Stomach smooth muscle (tissue), 2 donors: ENCODE results near the gene NCDN.
"Not testable (repeated sequence)": the region's sequence is repeated elsewhere in the genome, so short reads cannot be mapped to it uniquely, and the experiment has no call there.

Source experiments
- H3K27ac ChIP-seq: one replicate; pipeline ENCODE4 v1.7.0; 2013; ENCODE audit warnings: mild to moderate bottlenecking, low read length, inconsistent platforms
- H3K27me3 ChIP-seq, 2 donors: one replicate each; pipeline ENCODE4 v1.7.0; 2013; ENCODE audit warnings: low read length in 2 of 2; ENCODE audit not compliant: insufficient read depth in 2 of 2, control insufficient read depth in 1 of 2
- H3K36me3 ChIP-seq, 2 donors: one replicate each; pipeline ENCODE4 v1.7.0; 2013; ENCODE audit warnings: low read length in 2 of 2; ENCODE audit not compliant: control insufficient read depth in 2 of 2, insufficient read depth in 2 of 2
- H3K4me1 ChIP-seq: one replicate; pipeline ENCODE4 v1.7.0; 2013; ENCODE audit warnings: low read length; ENCODE audit not compliant: control insufficient read depth, insufficient read depth
- H3K4me3 ChIP-seq, 2 donors: one replicate each; pipeline ENCODE4 v1.7.0; 2013; ENCODE audit warnings: low read length in 2 of 2
- H3K9ac ChIP-seq, 2 donors: one replicate each; pipeline ENCODE4 v1.7.0; 2013; ENCODE audit warnings: low read length in 2 of 2, mild to moderate bottlenecking in 1 of 2
- H3K9me3 ChIP-seq, 2 donors: one replicate each; pipeline ENCODE4 v1.7.0; 2013; ENCODE audit warnings: low read length in 2 of 2; ENCODE audit not compliant: control insufficient read depth in 2 of 2
- donor health status: healthy.
- donor health status: Pancreatic carcinoma.

NCDN gene

DNA sequence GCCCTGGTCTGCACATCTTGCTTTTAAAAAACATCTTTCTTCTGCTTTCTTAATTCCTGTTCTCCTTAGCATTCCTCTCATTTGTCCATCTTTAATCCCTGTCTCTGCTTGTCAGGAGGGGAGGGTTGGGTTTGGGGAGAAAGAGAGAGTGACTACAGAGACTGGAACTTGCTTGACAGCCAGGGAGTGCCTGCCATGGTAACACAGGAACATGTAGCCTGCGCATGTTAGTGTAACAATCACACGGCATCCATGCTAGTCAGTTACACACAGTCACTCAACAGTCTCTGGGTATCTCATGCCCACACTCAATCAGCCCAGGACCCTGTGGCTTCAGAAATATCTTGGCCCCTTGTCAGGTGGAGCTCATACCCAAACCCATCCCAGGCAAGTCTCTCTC lies 14.7 kb downstream of the NCDN start:
- peaks cover 0 to 2% of the 10 kb centered on the region in 2 donors for H3K36me3 ChIP-seq
- H3K27me3 ChIP-seq: peaks cover 54 to 64% of the 10 kb centered on the region in 2 donors
- no peaks in the 10 kb centered on the region for H3K9me3 ChIP-seq
- H3K9ac ChIP-seq: no peak overlapping the region
- no peak overlapping the region for H3K27ac ChIP-seq
- peaks cover 21% of the 10 kb centered on the region for H3K4me1 ChIP-seq
- no peak overlapping the region for H3K4me3 ChIP-seq

GRCh38 chr1:35573198-35574124 lies 15.9 kb downstream of the NCDN start, which contains the start of gene TFAP2E:
Gene TFAP2E (plus strand): TSS chr1:35573314. CDS start chr1:35573578, 264 bp downstream.
- H3K27me3 ChIP-seq: peaks cover 65 to 72% of the 10 kb centered on the region in 2 donors
- peaks cover 28% of the 10 kb centered on the region for H3K4me1 ChIP-seq
- no peaks in the 10 kb centered on the region for H3K9me3 ChIP-seq
- H3K4me3 ChIP-seq: peak within 1 kb of the TSS; percentile 12 to 64
- no peak within 1 kb of the TSS for H3K27ac ChIP-seq
- peaks cover 0 to 2% of the 10 kb centered on the region in 2 donors for H3K36me3 ChIP-seq
- H3K9ac ChIP-seq: no peak within 1 kb of the TSS

DNA sequence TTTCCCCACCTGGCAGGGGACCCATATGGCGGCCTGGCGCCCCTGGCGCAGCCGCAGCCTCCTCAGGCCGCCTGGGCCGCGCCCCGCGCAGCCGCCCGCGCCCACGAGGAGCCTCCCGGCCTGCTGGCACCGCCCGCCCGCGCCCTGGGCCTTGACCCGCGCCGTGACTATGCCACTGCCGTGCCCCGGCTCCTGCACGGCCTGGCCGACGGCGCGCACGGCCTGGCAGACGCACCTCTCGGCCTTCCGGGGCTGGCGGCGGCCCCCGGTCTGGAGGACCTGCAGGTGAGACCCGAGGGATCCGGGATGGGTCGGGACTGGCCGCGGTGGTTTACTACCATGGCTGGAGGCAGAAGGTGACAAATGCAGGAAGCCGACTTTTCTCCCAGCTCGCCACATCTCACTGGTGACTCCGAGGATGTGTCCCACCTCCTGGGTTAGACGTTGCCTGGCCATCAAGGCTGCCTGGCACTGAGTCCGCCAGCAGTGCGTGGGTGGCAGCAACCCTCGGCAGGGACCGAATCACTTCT lies 16.6 kb downstream of the NCDN start:
- Histone ChIP-seq H3K4me3 (no peak overlapping the region), H3K27ac (no peak overlapping the region), H3K27me3 (peaks cover 65 to 72% of the 10 kb centered on the region in 2 donors), H3K9ac (no peak overlapping the region), H3K36me3 (peaks cover 0 to 2% of the 10 kb centered on the region in 2 donors), H3K9me3 (no peaks in the 10 kb centered on the region), H3K4me1 (peaks cover 28% of the 10 kb centered on the region)

DNA sequence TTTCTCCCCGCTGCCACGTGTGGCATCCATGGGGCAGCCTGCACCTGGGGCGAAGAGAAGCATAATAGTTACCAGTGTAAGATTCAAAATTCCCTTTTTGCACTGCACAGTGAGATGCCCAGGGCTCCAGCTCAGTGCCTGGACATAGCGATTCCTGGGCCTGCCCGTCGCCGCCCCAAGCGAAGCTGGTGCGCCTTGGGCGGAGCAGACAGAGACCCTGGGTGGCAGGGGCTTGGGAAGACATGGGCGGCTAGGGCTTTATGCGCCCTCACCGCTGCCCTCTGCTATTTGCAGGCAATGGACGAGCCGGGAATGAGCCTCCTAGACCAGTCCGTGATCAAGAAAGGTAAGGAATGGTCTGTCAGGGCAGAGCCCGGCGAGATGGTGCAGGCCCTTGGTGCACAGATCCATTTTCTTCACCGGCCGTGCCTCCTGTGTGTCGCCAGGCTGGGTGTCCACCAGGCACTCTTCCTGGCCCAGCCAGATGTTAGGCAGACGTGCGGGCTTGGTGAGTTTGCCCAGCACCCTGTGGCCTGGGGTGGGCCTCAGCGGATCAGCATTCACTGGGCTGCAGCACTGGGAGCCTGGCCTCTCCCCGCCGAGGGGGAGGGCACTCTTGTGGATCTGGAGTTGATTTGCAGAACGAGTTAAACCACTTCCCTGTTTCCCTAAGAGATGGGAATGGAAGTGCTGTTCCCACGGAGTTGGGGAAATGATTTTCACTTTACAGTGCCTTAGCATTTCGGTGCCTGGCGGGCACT lies 17.2 kb downstream of the NCDN start:
- Histone ChIP-seq H3K36me3 (peaks cover 0 to 2% of the 10 kb centered on the region in 2 donors), H3K4me1 (peaks cover 28% of the 10 kb centered on the region), H3K4me3 (no peak overlapping the region), H3K27me3 (peaks cover 65 to 72% of the 10 kb centered on the region in 2 donors), H3K9me3 (no peaks in the 10 kb centered on the region), H3K27ac (no peak overlapping the region), H3K9ac (no peak overlapping the region)

GRCh38 chr1:35575416-35575958 lies 17.9 kb downstream of the NCDN start:
- Histone ChIP-seq H3K27me3 (peaks cover 59 to 69% of the 10 kb centered on the region in 2 donors), H3K9ac (no peak overlapping the region), H3K36me3 (peaks cover 0 to 2% of the 10 kb centered on the region in 2 donors), H3K9me3 (no peaks in the 10 kb centered on the region), H3K27ac (no peak overlapping the region), H3K4me1 (peaks cover 28% of the 10 kb centered on the region), H3K4me3 (no peak overlapping the region)

DNA sequence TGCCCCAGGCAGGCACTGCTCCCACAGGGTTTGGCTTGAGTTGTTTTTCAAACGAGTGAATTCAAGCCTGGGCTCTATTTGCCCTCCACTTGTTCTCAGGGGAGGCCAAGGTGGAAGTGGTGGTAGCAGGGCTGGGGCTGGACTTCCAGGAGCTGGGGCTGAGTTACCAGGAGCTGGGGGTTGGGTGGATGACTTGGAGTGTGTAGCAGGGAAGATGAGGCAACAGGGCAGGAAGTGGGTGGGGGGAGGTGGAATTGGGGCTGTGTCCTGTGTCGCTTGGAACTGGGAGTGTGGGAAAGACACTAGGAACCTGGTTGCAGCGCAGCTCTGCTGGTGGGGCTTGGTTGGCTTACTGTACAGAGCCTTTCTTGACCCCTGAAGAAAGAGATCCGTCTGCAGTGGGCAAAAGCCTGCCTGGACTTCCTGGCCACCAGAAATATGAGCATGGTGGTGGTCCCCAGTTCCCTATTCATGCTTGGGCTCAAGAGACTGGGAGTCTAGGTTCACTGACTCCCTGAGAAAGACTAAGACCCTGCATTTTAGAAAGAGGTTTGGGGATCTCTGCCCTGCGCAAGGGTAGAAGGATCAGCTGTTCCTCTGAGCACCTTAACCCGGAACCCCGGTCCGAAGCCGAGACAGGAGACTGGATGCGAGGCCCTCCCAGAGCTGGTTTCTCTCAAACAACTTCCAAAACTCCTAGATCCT lies 18.6 kb downstream of the NCDN start:
- H3K9ac ChIP-seq: no peak overlapping the region
- H3K27me3 ChIP-seq: peaks cover 58 to 66% of the 10 kb centered on the region in 2 donors
- H3K27ac ChIP-seq: no peak overlapping the region
- peaks cover 28% of the 10 kb centered on the region for H3K4me1 ChIP-seq
- H3K4me3 ChIP-seq: no peak overlapping the region
- H3K36me3 ChIP-seq: peaks cover 0 to 2% of the 10 kb centered on the region in 2 donors
- no peaks in the 10 kb centered on the region for H3K9me3 ChIP-seq

- Histone ChIP-seq H3K4me1 (peaks cover 28% of the 10 kb centered on the region), H3K27me3 (peaks cover 55 to 61% of the 10 kb centered on the region in 2 donors)
- not testable (repeated sequence) for H3K27ac ChIP-seq, H3K9ac ChIP-seq, H3K9me3 ChIP-seq, H3K36me3 ChIP-seq, H3K4me3 ChIP-seq
These were observed 19.1 kb downstream of the NCDN start for GRCh38 chr1:35576766-35577070.

GRCh38 chr1:35577071-35577998 lies 19.7 kb downstream of the NCDN start:
- H3K9me3 ChIP-seq: no peaks in the 10 kb centered on the region
- no peak overlapping the region for H3K27ac ChIP-seq
- H3K4me3 ChIP-seq: peak overlapping the region; percentile 63 to 69
- peak overlapping the region; percentile 32 to 42 for H3K9ac ChIP-seq
- H3K4me1 ChIP-seq: peaks cover 28% of the 10 kb centered on the region
- peaks cover 49 to 55% of the 10 kb centered on the region in 2 donors for H3K27me3 ChIP-seq
- H3K36me3 ChIP-seq: no peaks in the 10 kb centered on the region

DNA sequence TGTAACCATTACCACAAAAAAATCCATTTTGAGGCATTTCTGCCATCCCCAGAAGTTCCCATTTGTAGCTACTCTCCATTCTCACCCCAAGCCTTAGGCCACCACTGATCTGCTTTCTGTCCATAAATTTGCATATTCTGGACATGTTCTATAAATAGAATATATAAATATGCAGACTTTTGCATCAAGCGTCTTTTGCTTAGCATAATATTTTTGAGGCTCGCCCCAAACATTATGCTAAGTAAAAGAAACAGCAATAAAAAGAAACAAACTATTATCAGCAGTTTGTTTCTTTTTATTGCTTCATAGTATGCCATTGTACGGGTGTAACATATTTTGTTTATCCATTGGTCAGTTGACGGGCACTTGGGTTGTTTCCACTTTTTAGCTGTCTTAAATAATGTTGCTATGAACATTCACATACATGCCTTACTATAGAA lies 23.4 kb downstream of the NCDN start:
- no peak overlapping the region for H3K9ac ChIP-seq

More for the DNA sequence above, 23.4 kb downstream of the NCDN start:
- H3K27me3 ChIP-seq: peaks cover 20% of the 10 kb centered on the region in 2 donors
- no peak overlapping the region for H3K4me3 ChIP-seq
- peaks cover 15% of the 10 kb centered on the region for H3K4me1 ChIP-seq
- no peak overlapping the region for H3K27ac ChIP-seq
- H3K36me3 ChIP-seq: peaks cover 0 to 2% of the 10 kb centered on the region in 2 donors
- no peaks in the 10 kb centered on the region for H3K9me3 ChIP-seq
